ENCODE data around the gene ARHGAP26. TPM values are rescaled to one million over a fixed set of nuclear protein-coding genes. Genes with fewer than 3 reads are reported as not detected.

ARHGAP26 gene
- total RNA-seq, 5 donors from 2014 or later (not counting 1 experiment from before 2014, with no cell fraction given) = 22.8 to 49.3 (median 28.3) TPM

DNA sequence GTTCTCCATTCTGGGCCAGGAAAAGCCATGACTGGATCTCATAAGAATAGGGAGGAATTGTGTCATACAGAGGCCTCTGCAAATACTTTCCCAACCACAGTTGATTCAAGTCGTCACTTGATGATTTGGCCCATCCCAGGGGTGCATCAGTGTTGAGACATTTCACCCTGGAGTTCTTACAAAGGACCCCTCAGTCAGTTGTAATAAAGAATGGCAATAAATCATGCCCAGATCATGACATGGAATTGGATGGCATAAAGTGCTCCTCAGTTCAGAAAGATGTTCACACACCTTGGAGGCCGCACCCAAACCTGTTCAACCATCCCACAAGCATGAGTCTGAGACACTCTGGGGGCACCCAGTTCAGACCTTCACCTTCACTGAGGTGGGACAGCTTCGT is 465.2 kb downstream of the ARHGAP26 start:
- peaks cover 6 to 12% (median 10%) of the 10 kb centered on the region in 3 donors for H3K4me1 Mint-ChIP-seq
- no peak overlapping the region for H3K27ac Mint-ChIP-seq
- H3K9me3 Mint-ChIP-seq = no peaks in the 10 kb centered on the region
- no peak overlapping the region for H3K4me3 Mint-ChIP-seq
- no peak overlapping the region for H3K4me3 ChIP-seq (ENCODE audit: control insufficient read depth in 1 of 2, extremely low read depth in 1 of 2, low read length in 1 of 2)
- ChIA-PET POLR2A (interaction anchor here in 1 of 2 donors (0.7 kb wide), 1 partner anchor 11 kb away, joined by 4 read pairs; no protein-coding TSS in a partner anchor), CTCF (no interaction called here)
- ATAC-seq (replicated peaks in 1 of 4) = no peak
- H3K36me3 Mint-ChIP-seq = peaks cover 6% of the 10 kb centered on the region
- no peaks in the 10 kb centered on the region for H3K9me3 ChIP-seq
- DNase-seq = no peak
- no peak overlapping the region for H3K27ac ChIP-seq (ENCODE audit: low read length)
- no peaks in the 10 kb centered on the region for H3K36me3 ChIP-seq (ENCODE audit: control insufficient read depth in 2 of 2, extremely low read depth in 1 of 2, insufficient read depth in 1 of 2, low read length in 1 of 2)
- H3K27me3 ChIP-seq (replicated peaks in 1 of 2; ENCODE audit: control insufficient read depth in 2 of 2, extremely low read depth in 1 of 2, insufficient read depth in 2 of 2, low read length in 1 of 2) = no peaks in the 10 kb centered on the region
- H3K4me1 ChIP-seq (ENCODE audit: control insufficient read depth in 1 of 2, extremely low read depth in 1 of 2, insufficient read depth in 2 of 2, low read length in 2 of 2) = peaks cover 3 to 4% of the 10 kb centered on the region in 2 experiments
- H3K27me3 Mint-ChIP-seq = no peaks in the 10 kb centered on the region
- no CpG with 5 or more reads among the region's 3 CpGs for WGBS (ENCODE audit: insufficient coverage)

DNA sequence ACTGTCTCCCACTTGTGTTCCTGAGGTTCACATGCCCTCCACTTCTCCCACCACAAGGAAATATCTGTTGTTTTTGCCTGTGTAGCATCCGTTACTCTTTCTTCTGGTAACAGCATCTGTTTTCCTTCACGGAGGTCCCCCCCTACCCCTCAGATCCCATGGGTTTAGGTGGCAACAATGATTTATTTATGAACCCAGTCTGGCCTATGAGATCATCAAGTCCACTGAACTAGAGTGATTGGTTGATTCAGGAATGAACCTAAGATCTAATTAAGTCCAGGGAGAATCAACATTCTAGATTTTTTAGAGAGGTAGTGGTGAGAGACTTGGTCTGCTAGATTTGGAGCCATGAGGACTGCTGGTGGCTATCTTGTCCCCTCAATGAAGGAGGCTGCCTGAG is 466.5 kb downstream of the ARHGAP26 start:
- H3K9me3 Mint-ChIP-seq = no peaks in the 10 kb centered on the region
- H3K9me3 ChIP-seq = no peaks in the 10 kb centered on the region
- WGBS (ENCODE audit: insufficient coverage) = no CpG with 5 or more reads among the region's 2 CpGs
- ATAC-seq (replicated peaks in 1 of 4) = no peak
- no peak overlapping the region for H3K4me3 Mint-ChIP-seq
- H3K4me3 ChIP-seq (ENCODE audit: control insufficient read depth in 1 of 2, extremely low read depth in 1 of 2, low read length in 1 of 2) = no peak overlapping the region
- CTCF ChIA-PET = no interaction called here
- H3K36me3 Mint-ChIP-seq = peaks cover 6% of the 10 kb centered on the region
- no peaks in the 10 kb centered on the region for H3K27me3 ChIP-seq (replicated peaks in 1 of 2; ENCODE audit: control insufficient read depth in 2 of 2, extremely low read depth in 1 of 2, insufficient read depth in 2 of 2, low read length in 1 of 2)
- H3K27ac Mint-ChIP-seq = no peak overlapping the region
- POLR2A ChIA-PET = no interaction called here
- no peaks in the 10 kb centered on the region for H3K36me3 ChIP-seq (ENCODE audit: control insufficient read depth in 2 of 2, extremely low read depth in 1 of 2, insufficient read depth in 1 of 2, low read length in 1 of 2)
- no peak for DNase-seq
- H3K4me1 Mint-ChIP-seq = peaks cover 0 to 3% (median 0%) of the 10 kb centered on the region in 3 donors
- H3K4me1 ChIP-seq (ENCODE audit: control insufficient read depth in 1 of 2, extremely low read depth in 1 of 2, insufficient read depth in 2 of 2, low read length in 2 of 2) = no peaks in the 10 kb centered on the region
- H3K27ac ChIP-seq (ENCODE audit: low read length) = no peak overlapping the region
- H3K27me3 Mint-ChIP-seq = no peaks in the 10 kb centered on the region

DNA sequence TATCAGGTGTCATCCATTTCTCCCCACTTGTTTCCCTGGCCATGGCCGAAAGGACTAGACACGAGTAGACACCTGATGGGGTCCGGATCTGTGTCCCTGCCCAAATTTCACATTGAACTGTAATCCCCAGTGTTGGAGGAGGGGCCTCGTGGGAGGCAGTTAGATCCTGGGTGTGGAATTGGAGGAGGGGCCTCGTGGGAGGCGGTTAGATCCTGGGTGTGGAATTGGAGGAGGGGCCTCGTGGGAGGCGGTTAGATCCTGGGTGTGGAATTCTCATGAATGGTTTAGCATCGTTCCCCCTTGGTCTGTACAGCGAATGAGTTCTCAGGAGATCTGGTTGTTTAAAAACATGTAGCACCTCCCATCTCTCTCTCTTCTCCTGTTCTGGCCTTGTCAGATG is 467.5 kb downstream of the ARHGAP26 start:
- no peak for DNase-seq
- Mint-ChIP-seq H3K27me3 (no peaks in the 10 kb centered on the region), H3K9me3 (no peaks in the 10 kb centered on the region), H3K36me3 (peaks cover 6% of the 10 kb centered on the region), H3K27ac (no peak overlapping the region), H3K4me1 (no peaks in the 10 kb centered on the region), H3K4me3 (no peak overlapping the region)
- WGBS (ENCODE audit: insufficient coverage) = 90% methylated on average over 6 of the region's 10 CpGs
- ChIA-PET CTCF (interaction anchor here in 1 of 2 donors (0.5 kb wide), 1 partner anchor 259 kb away, joined by 3 read pairs; no protein-coding TSS in a partner anchor), POLR2A (no interaction called here)
- H3K4me3 ChIP-seq (ENCODE audit: control insufficient read depth in 1 of 2, extremely low read depth in 1 of 2, low read length in 1 of 2) = no peak overlapping the region
- no peaks in the 10 kb centered on the region for H3K27me3 ChIP-seq (replicated peaks in 1 of 2; ENCODE audit: control insufficient read depth in 2 of 2, extremely low read depth in 1 of 2, insufficient read depth in 2 of 2, low read length in 1 of 2)
- H3K9me3 ChIP-seq = no peaks in the 10 kb centered on the region
- H3K27ac ChIP-seq (ENCODE audit: low read length) = no peak overlapping the region
- H3K36me3 ChIP-seq (ENCODE audit: control insufficient read depth in 2 of 2, extremely low read depth in 1 of 2, insufficient read depth in 1 of 2, low read length in 1 of 2) = no peaks in the 10 kb centered on the region
- no peaks in the 10 kb centered on the region for H3K4me1 ChIP-seq (ENCODE audit: control insufficient read depth in 1 of 2, extremely low read depth in 1 of 2, insufficient read depth in 2 of 2, low read length in 2 of 2)
- ATAC-seq (replicated peaks in 1 of 4) = no peak

DNA sequence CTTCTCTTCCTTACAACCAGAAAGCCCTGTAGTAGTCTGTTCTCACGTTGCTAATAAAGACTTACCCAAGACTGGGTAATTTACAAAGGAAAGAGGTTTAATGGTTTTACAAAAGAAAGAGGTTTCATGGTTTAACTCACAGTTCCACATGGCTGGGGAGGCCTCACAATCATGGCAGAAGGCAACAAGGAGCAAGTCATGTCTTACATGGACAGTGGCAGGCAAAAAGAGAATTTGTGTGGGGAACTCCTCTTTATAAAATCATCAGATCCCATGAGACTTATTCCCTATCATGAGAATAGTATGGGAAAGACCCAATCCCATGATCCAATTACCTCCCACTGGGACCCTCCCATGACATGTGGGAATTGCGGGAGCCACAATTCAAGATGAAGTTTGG is 468.4 kb downstream of the ARHGAP26 start:
- DNase-seq = no peak
- 100% methylated on average over 1 of the region's 2 CpGs for WGBS (ENCODE audit: insufficient coverage)
- H3K4me1 ChIP-seq (ENCODE audit: control insufficient read depth in 1 of 2, extremely low read depth in 1 of 2, insufficient read depth in 2 of 2, low read length in 2 of 2) = no peaks in the 10 kb centered on the region
- ChIA-PET POLR2A (no interaction called here), CTCF (no interaction called here)
- no peaks in the 10 kb centered on the region for H3K36me3 ChIP-seq (ENCODE audit: control insufficient read depth in 2 of 2, extremely low read depth in 1 of 2, insufficient read depth in 1 of 2, low read length in 1 of 2)
- no peak overlapping the region for H3K4me3 Mint-ChIP-seq
- H3K27ac ChIP-seq (ENCODE audit: low read length) = no peak overlapping the region
- peaks cover 6% of the 10 kb centered on the region for H3K36me3 Mint-ChIP-seq
- H3K27me3 ChIP-seq (replicated peaks in 1 of 2; ENCODE audit: control insufficient read depth in 2 of 2, extremely low read depth in 1 of 2, insufficient read depth in 2 of 2, low read length in 1 of 2) = no peaks in the 10 kb centered on the region
- no peaks in the 10 kb centered on the region for H3K9me3 ChIP-seq
- H3K9me3 Mint-ChIP-seq = no peaks in the 10 kb centered on the region
- no peaks in the 10 kb centered on the region for H3K4me1 Mint-ChIP-seq
- no peak for ATAC-seq (replicated peaks in 1 of 4)
- H3K4me3 ChIP-seq (ENCODE audit: control insufficient read depth in 1 of 2, extremely low read depth in 1 of 2, low read length in 1 of 2) = no peak overlapping the region
- no peaks in the 10 kb centered on the region for H3K27me3 Mint-ChIP-seq
- H3K27ac Mint-ChIP-seq = no peak overlapping the region

DNA sequence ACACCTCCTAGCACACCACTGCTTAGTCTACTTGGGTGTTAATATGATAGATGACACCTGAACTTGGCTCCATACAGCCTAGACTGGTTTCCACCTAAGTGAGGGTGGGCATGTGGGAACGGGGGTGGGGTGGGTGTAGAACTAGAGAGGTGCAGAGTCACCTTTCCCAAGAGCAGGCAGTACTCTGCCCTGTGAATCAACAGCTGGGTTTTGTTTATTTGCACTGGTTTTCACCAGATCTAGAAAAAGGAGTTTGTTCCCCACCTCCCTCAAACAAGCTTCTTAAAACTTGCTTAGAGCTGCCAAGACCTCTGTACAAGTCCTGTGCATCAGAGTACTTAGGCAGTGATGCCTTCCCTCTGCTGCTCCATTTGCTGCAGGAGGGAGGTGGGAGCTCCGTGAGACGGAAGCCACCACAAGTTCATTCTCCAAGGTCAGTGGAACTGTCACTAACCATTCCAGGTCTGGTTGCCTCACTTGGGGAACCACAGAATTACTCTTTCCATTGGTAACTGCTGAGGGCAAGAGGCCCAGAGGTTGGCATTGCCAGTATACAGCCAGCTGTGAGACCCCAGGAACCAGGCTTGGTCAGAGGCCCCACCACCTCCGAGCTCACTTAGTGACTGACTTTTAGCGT is 469.8 kb downstream of the ARHGAP26 start:
- Histone ChIP-seq H3K9me3 (no peaks in the 10 kb centered on the region), H3K4me1 (ENCODE audit: control insufficient read depth in 1 of 2, extremely low read depth in 1 of 2, insufficient read depth in 2 of 2, low read length in 2 of 2) (no peaks in the 10 kb centered on the region), H3K36me3 (ENCODE audit: control insufficient read depth in 2 of 2, extremely low read depth in 1 of 2, insufficient read depth in 1 of 2, low read length in 1 of 2) (no peaks in the 10 kb centered on the region), H3K27ac (ENCODE audit: low read length) (no peak overlapping the region), H3K27me3 (replicated peaks in 1 of 2; ENCODE audit: control insufficient read depth in 2 of 2, extremely low read depth in 1 of 2, insufficient read depth in 2 of 2, low read length in 1 of 2) (no peaks in the 10 kb centered on the region), H3K4me3 (ENCODE audit: control insufficient read depth in 1 of 2, extremely low read depth in 1 of 2, low read length in 1 of 2) (no peak overlapping the region)
- H3K27me3 Mint-ChIP-seq = no peaks in the 10 kb centered on the region
- ChIA-PET POLR2A (interaction anchor here in 1 of 2 donors (0.6 kb wide), 1 partner anchor 76 kb away, joined by 4 read pairs; no protein-coding TSS in a partner anchor), CTCF (no interaction called here)
- no peaks in the 10 kb centered on the region for H3K36me3 Mint-ChIP-seq
- 100% methylated on average over 4 of the region's 5 CpGs for WGBS (ENCODE audit: insufficient coverage)
- H3K4me1 Mint-ChIP-seq = no peaks in the 10 kb centered on the region
- no peak overlapping the region for H3K27ac Mint-ChIP-seq
- no peaks in the 10 kb centered on the region for H3K9me3 Mint-ChIP-seq
- DNase-seq = no peak
- no peak for ATAC-seq (replicated peaks in 1 of 4)
- no peak overlapping the region for H3K4me3 Mint-ChIP-seq

DNA sequence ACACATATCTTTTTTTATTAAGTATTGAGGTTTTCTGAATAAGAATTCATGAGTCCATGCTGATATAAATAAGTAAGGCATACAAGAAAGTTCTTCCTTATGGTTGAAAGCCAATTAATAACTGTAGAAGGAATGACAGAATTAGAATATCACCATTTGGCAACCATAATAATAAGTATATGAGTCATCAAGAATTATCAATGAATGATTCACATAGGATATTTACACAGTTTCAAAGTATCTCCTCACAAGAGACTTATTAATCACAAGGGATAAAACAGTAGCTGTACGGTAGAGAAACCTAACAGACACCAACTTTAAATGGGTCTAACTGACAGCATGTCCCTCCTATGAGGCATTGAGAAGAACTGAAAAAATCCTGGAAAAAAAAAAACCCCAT is 471.7 kb downstream of the ARHGAP26 start:
- H3K9me3 ChIP-seq = no peaks in the 10 kb centered on the region
- no peaks in the 10 kb centered on the region for H3K4me1 ChIP-seq (ENCODE audit: control insufficient read depth in 1 of 2, extremely low read depth in 1 of 2, insufficient read depth in 2 of 2, low read length in 2 of 2)
- Mint-ChIP-seq H3K9me3 (peaks cover 0 to 6% (median 0%) of the 10 kb centered on the region in 3 donors), H3K36me3 (no peaks in the 10 kb centered on the region), H3K27ac (no peak overlapping the region), H3K27me3 (no peaks in the 10 kb centered on the region), H3K4me1 (no peaks in the 10 kb centered on the region), H3K4me3 (no peak overlapping the region)
- no peak overlapping the region for H3K27ac ChIP-seq (ENCODE audit: low read length)
- ATAC-seq (replicated peaks in 1 of 4) (no peak), DNase-seq (no peak)
- ChIA-PET POLR2A (interaction anchor here in 1 of 2 donors (0.6 kb wide), 1 partner anchor 22 kb away, joined by 3 read pairs; no protein-coding TSS in a partner anchor), CTCF (interaction anchor here (0.5 to 1.0 kb wide), 2 partner anchors 951 to 1336 kb away, joined by 4 read pairs; no protein-coding TSS in a partner anchor)
- no peaks in the 10 kb centered on the region for H3K27me3 ChIP-seq (replicated peaks in 1 of 2; ENCODE audit: control insufficient read depth in 2 of 2, extremely low read depth in 1 of 2, insufficient read depth in 2 of 2, low read length in 1 of 2)
- H3K4me3 ChIP-seq (ENCODE audit: control insufficient read depth in 1 of 2, extremely low read depth in 1 of 2, low read length in 1 of 2) = no peak overlapping the region
- H3K36me3 ChIP-seq (ENCODE audit: control insufficient read depth in 2 of 2, extremely low read depth in 1 of 2, insufficient read depth in 1 of 2, low read length in 1 of 2) = no peaks in the 10 kb centered on the region
- no CpG with 5 or more reads among the region's 1 CpG for WGBS (ENCODE audit: insufficient coverage)
